HepG2 (cell line): ENCODE results near the gene MCRIP2. TPM values are rescaled to one million over a fixed set of nuclear protein-coding genes. Genes with fewer than 3 reads are reported as not detected.

Experiments used
- GATAD2A ChIP-seq: IDR thresholded peaks from 2 replicates; pipeline ENCODE4 v1.6.1; 2016
- NR2F1 ChIP-seq, 2 experiments: fragments of 450-650 bp in 1 of 2; formaldehyde crosslinking in 1 of 2; IDR thresholded peaks; 2 replicates each; pipeline versions ENCODE4 v1.5.0 to v1.6.1; 2016 to 2020; ENCODE audit warnings: mild to moderate bottlenecking in 1 of 2, missing compliant biosample characterization in 1 of 2, missing genetic modification reagents in 1 of 2, moderate library complexity in 1 of 2
- NR2F2 ChIP-seq: IDR thresholded peaks from 2 replicates; pipeline ENCODE4 v1.6.1; 2012; ENCODE audit warnings: low read depth, inconsistent platforms, borderline replicate concordance
- SOX13 ChIP-seq, 3 experiments: fragments of 450-650 bp in 1 of 3; sonication (generic) in 1 of 3; formaldehyde crosslinking in 1 of 3; IDR thresholded peaks in 2 of 3; conservative IDR thresholded peaks in 1 of 3; 2 replicates each; pipeline versions ENCODE4 v1.5.0 to v1.6.1; 2016 to 2020; ENCODE audit warnings: antibody characterized with exemption in 1 of 3, mild to moderate bottlenecking in 1 of 3, missing compliant biosample characterization in 1 of 3, missing genetic modification reagents in 1 of 3, moderate library complexity in 1 of 3
- SRSF4 ChIP-seq: fragments of 200-400 bp; formaldehyde crosslinking; IDR thresholded peaks from one replicate; pipeline ENCODE4 v1.6.1; 2018; ENCODE audit warnings: mild to moderate bottlenecking, low read depth, low read length, moderate library complexity; ENCODE audit not compliant: poor library complexity, severe bottlenecking
- ZNF605 ChIP-seq: sonication (generic); formaldehyde crosslinking; IDR thresholded peaks from 2 replicates; pipeline ENCODE4 v1.8.0; 2022; ENCODE audit warnings: mild to moderate bottlenecking, missing genetic modification reagents
- polyA plus RNA-seq, 8 experiments: library from polyadenylated mRNA; depleted of rRNA in 3 of 8; stranded (reverse) in 7 of 8; unstranded in 1 of 8; fragments of >200 nt; fragmentation: Illumina TruSeq in 4 of 8; extraction: Trizol in 4 of 8; gene quantifications; 2 replicates each; pipeline versions ENCODE4 v1.2.1 to v1.2.3, GENCODE V29; 2011 to 2016; ENCODE audit warnings: low read depth in 4 of 8, missing spikeins in 1 of 8, mixed read lengths in 1 of 8; ENCODE audit not compliant: insufficient read depth in 1 of 8
- total RNA-seq, 5 experiments: library from RNA; depleted of rRNA; stranded (reverse); fragments of >200 nt; fragmentation: Illumina TruSeq; extraction: Trizol; gene quantifications; 2 replicates each; pipeline ENCODE4 v1.2.3, GENCODE V29; 2016; ENCODE audit warnings: low read depth in 1 of 5
- TF ChIP-seq, protein P1 (sequence below): sonication (generic); formaldehyde crosslinking; IDR thresholded peaks from 2 replicates; pipeline ENCODE4 v1.5.1; 2020; ENCODE audit warnings: mild to moderate bottlenecking, moderate library complexity, missing genetic modification reagents
- TF ChIP-seq, protein P2 (sequence below): sonication (generic); formaldehyde crosslinking; IDR thresholded peaks from 2 replicates; pipeline ENCODE4; 2020; ENCODE audit warnings: missing genetic modification reagents, mild to moderate bottlenecking, borderline replicate concordance
- TF ChIP-seq, protein P3 (sequence below): sonication (generic); formaldehyde crosslinking; IDR thresholded peaks from 2 replicates; pipeline ENCODE4 v1.4.0; 2020; ENCODE audit warnings: missing genetic modification reagents
- TF ChIP-seq, protein P4 (sequence below): sonication (generic); formaldehyde crosslinking; conservative IDR thresholded peaks from 2 replicates; pipeline ENCODE4 v1.4.0; 2020; ENCODE audit warnings: mild to moderate bottlenecking, missing genetic modification reagents, moderate library complexity
- TF ChIP-seq, protein P5 (sequence below): sonication (generic); IDR thresholded peaks from 2 replicates; pipeline ENCODE4 v1.6.1; 2016; ENCODE audit warnings: low read depth, borderline replicate concordance
- TF ChIP-seq, protein P6 (sequence below): sonication (generic); formaldehyde crosslinking; IDR thresholded peaks from 2 replicates; pipeline ENCODE4 v1.5.0; 2020; ENCODE audit warnings: mild to moderate bottlenecking, missing genetic modification reagents, borderline replicate concordance

MCRIP2 gene
- total and polyA plus RNA-seq, 2 of the 13 experiments (the other 11 are each of a cell fraction or from before 2014, with no cell fraction given) = 39.6 to 76.7 TPM

DNA sequence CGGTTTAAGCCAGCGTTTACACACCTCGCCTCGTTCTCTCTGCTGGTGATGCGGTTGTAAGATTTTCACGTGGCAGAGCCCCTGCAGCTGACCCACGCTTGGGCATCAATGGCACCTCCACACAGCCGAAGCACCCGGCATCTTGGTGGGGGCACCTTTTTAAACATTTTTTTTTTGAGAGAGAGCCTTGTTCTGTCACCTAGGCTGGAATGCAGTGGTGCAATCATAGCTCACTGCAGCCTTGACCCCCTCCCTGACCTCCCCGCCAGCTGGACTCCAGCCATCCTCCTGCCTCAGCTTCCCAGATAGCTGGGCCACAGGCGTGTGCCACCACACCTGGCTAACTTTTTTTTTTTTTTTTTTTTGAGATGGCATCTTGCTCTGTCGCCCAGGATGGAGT is 12.4 kb downstream of the MCRIP2 start (continued):
- TF ChIP-seq SOX13 (IDR thresholded peaks at IDR 0.05) = no peak
- peak in 1 of 2 experiments; percentile 21; a peak in 2 of 4 replicates for TF ChIP-seq SOX13 (CRISPR knock-in tag; conservative IDR thresholded peaks at IDR 0.05 in 1 of 2, IDR thresholded peaks at IDR 0.05 in 1 of 2)
- peak; percentile 85 for TF ChIP-seq NR2F2
- TF ChIP-seq, protein P1, sequence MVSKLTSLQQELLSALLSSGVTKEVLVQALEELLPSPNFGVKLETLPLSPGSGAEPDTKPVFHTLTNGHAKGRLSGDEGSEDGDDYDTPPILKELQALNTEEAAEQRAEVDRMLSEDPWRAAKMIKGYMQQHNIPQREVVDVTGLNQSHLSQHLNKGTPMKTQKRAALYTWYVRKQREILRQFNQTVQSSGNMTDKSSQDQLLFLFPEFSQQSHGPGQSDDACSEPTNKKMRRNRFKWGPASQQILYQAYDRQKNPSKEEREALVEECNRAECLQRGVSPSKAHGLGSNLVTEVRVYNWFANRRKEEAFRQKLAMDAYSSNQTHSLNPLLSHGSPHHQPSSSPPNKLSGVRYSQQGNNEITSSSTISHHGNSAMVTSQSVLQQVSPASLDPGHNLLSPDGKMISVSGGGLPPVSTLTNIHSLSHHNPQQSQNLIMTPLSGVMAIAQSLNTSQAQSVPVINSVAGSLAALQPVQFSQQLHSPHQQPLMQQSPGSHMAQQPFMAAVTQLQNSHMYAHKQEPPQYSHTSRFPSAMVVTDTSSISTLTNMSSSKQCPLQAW (CRISPR knock-in tag) = no peak
- TF ChIP-seq, protein P2, sequence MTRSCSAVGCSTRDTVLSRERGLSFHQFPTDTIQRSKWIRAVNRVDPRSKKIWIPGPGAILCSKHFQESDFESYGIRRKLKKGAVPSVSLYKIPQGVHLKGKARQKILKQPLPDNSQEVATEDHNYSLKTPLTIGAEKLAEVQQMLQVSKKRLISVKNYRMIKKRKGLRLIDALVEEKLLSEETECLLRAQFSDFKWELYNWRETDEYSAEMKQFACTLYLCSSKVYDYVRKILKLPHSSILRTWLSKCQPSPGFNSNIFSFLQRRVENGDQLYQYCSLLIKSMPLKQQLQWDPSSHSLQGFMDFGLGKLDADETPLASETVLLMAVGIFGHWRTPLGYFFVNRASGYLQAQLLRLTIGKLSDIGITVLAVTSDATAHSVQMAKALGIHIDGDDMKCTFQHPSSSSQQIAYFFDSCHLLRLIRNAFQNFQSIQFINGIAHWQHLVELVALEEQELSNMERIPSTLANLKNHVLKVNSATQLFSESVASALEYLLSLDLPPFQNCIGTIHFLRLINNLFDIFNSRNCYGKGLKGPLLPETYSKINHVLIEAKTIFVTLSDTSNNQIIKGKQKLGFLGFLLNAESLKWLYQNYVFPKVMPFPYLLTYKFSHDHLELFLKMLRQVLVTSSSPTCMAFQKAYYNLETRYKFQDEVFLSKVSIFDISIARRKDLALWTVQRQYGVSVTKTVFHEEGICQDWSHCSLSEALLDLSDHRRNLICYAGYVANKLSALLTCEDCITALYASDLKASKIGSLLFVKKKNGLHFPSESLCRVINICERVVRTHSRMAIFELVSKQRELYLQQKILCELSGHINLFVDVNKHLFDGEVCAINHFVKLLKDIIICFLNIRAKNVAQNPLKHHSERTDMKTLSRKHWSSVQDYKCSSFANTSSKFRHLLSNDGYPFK (CRISPR knock-in tag) = no peak
- TF ChIP-seq ZNF605 = no peak
- TF ChIP-seq, protein P3, sequence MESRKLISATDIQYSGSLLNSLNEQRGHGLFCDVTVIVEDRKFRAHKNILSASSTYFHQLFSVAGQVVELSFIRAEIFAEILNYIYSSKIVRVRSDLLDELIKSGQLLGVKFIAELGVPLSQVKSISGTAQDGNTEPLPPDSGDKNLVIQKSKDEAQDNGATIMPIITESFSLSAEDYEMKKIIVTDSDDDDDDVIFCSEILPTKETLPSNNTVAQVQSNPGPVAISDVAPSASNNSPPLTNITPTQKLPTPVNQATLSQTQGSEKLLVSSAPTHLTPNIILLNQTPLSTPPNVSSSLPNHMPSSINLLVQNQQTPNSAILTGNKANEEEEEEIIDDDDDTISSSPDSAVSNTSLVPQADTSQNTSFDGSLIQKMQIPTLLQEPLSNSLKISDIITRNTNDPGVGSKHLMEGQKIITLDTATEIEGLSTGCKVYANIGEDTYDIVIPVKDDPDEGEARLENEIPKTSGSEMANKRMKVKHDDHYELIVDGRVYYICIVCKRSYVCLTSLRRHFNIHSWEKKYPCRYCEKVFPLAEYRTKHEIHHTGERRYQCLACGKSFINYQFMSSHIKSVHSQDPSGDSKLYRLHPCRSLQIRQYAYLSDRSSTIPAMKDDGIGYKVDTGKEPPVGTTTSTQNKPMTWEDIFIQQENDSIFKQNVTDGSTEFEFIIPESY (CRISPR knock-in tag) = peak; percentile 71
- peak; percentile 44; the same call in 1 of the 2 replicates for TF ChIP-seq GATAD2A (CRISPR knock-in tag)
- TF ChIP-seq SRSF4 = no peak
- peak; percentile 89 to 92 for TF ChIP-seq NR2F1 (CRISPR knock-in tag; IDR thresholded peaks at IDR 0.05)
- TF ChIP-seq, protein P4, sequence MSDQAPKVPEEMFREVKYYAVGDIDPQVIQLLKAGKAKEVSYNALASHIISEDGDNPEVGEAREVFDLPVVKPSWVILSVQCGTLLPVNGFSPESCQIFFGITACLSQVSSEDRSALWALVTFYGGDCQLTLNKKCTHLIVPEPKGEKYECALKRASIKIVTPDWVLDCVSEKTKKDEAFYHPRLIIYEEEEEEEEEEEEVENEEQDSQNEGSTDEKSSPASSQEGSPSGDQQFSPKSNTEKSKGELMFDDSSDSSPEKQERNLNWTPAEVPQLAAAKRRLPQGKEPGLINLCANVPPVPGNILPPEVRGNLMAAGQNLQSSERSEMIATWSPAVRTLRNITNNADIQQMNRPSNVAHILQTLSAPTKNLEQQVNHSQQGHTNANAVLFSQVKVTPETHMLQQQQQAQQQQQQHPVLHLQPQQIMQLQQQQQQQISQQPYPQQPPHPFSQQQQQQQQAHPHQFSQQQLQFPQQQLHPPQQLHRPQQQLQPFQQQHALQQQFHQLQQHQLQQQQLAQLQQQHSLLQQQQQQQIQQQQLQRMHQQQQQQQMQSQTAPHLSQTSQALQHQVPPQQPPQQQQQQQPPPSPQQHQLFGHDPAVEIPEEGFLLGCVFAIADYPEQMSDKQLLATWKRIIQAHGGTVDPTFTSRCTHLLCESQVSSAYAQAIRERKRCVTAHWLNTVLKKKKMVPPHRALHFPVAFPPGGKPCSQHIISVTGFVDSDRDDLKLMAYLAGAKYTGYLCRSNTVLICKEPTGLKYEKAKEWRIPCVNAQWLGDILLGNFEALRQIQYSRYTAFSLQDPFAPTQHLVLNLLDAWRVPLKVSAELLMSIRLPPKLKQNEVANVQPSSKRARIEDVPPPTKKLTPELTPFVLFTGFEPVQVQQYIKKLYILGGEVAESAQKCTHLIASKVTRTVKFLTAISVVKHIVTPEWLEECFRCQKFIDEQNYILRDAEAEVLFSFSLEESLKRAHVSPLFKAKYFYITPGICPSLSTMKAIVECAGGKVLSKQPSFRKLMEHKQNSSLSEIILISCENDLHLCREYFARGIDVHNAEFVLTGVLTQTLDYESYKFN = peak; percentile 42; the same call in 1 of the 2 replicates
- TF ChIP-seq, protein P5, sequence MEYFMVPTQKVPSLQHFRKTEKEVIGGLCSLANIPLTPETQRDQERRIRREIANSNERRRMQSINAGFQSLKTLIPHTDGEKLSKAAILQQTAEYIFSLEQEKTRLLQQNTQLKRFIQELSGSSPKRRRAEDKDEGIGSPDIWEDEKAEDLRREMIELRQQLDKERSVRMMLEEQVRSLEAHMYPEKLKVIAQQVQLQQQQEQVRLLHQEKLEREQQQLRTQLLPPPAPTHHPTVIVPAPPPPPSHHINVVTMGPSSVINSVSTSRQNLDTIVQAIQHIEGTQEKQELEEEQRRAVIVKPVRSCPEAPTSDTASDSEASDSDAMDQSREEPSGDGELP = peak; percentile 83
- TF ChIP-seq, protein P6, sequence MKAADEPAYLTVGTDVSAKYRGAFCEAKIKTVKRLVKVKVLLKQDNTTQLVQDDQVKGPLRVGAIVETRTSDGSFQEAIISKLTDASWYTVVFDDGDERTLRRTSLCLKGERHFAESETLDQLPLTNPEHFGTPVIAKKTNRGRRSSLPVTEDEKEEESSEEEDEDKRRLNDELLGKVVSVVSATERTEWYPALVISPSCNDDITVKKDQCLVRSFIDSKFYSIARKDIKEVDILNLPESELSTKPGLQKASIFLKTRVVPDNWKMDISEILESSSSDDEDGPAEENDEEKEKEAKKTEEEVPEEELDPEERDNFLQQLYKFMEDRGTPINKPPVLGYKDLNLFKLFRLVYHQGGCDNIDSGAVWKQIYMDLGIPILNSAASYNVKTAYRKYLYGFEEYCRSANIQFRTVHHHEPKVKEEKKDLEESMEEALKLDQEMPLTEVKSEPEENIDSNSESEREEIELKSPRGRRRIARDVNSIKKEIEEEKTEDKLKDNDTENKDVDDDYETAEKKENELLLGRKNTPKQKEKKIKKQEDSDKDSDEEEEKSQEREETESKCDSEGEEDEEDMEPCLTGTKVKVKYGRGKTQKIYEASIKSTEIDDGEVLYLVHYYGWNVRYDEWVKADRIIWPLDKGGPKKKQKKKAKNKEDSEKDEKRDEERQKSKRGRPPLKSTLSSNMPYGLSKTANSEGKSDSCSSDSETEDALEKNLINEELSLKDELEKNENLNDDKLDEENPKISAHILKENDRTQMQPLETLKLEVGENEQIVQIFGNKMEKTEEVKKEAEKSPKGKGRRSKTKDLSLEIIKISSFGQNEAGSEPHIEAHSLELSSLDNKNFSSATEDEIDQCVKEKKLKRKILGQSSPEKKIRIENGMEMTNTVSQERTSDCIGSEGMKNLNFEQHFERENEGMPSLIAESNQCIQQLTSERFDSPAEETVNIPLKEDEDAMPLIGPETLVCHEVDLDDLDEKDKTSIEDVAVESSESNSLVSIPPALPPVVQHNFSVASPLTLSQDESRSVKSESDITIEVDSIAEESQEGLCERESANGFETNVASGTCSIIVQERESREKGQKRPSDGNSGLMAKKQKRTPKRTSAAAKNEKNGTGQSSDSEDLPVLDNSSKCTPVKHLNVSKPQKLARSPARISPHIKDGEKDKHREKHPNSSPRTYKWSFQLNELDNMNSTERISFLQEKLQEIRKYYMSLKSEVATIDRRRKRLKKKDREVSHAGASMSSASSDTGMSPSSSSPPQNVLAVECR (CRISPR knock-in tag) = peak; percentile 60; the same call in 1 of the 2 replicates
